Stimulated activated CD4-positive, alpha-beta T cell treated with anti-CD3 and anti-CD28 coated beads, TNF-alpha, amount 100 ng/mL, for 48 hours (primary cell): ENCODE results near the gene CTSW.
A peak's percentile ranks its signal among the peaks of the same experiment; 100 is the strongest.

Source experiments
- DNase-seq, 3 donors: peaks; one replicate each; pipeline ENCODE4 v3.0.0-alpha.2; 2020; ENCODE audit warnings: low read depth in 3 of 3

CTSW gene

GRCh38 chr11:65855927-65856363, 23.7 kb upstream of the CTSW start:
- DNase-seq, result no peak

GRCh38 chr11:65856689-65857499, 22.7 kb upstream of the CTSW start:
- peak; percentile 65 to 83 (median 72) for DNase-seq

- peak in 1 of 3 donors; percentile 32 for DNase-seq
Measured at GRCh38 chr11:65857500-65857852, 22.2 kb upstream of the CTSW start.

GRCh38 chr11:65857853-65858680, 21.6 kb upstream of the CTSW start, which contains the start of gene CFL1:
CFL1 (minus strand) TSS chr11:65858180; CDS start chr11:65858099, 81 bp downstream.
- DNase-seq, result peak; percentile 94 to 98 (median 96)

GRCh38 chr11:65858681-65859087, 21.0 kb upstream of the CTSW start:
- no peak for DNase-seq

GRCh38 chr11:65859095-65859811, 20.4 kb upstream of the CTSW start:
- peak; percentile 96 to 99 (median 99) for DNase-seq

- no peak for DNase-seq
Measured at GRCh38 chr11:65859812-65860277, 19.8 kb upstream of the CTSW start.

GRCh38 chr11:65860278-65861164, 19.1 kb upstream of the CTSW start, which contains the start of gene MUS81:
MUS81 (plus strand) TSS chr11:65860433; CDS start chr11:65860754, 321 bp downstream.
- peak; percentile 93 to 97 (median 94) for DNase-seq

GRCh38 chr11:65861165-65861505, 18.5 kb upstream of the CTSW start:
- DNase-seq, result no peak

GRCh38 chr11:65861533-65862183, 18.0 kb upstream of the CTSW start:
- DNase-seq, result no peak

GRCh38 chr11:65862191-65862735, 17.4 kb upstream of the CTSW start:
- DNase-seq, result no peak

GRCh38 chr11:65862941-65863888, 16.4 kb upstream of the CTSW start:
- no peak for DNase-seq

- DNase-seq, result no peak
Measured at GRCh38 chr11:65863889-65864705, 15.5 kb upstream of the CTSW start.

- no peak for DNase-seq
Measured at GRCh38 chr11:65864706-65865471, 14.7 kb upstream of the CTSW start.

- DNase-seq, result no peak
Measured at GRCh38 chr11:65865550-65866172, 14.0 kb upstream of the CTSW start.

GRCh38 chr11:65866509-65867283, 12.9 kb upstream of the CTSW start:
- DNase-seq, result no peak
